Ovary (tissue), 9 donors: ENCODE results near the gene PGLYRP2. TPM values are rescaled to one million over a fixed set of nuclear protein-coding genes. Genes with fewer than 3 reads are reported as not detected.

Source experiments
- DNase-seq, 5 donors: peaks; one replicate each; pipeline ENCODE4 v3.0.0-alpha.2; 2019 to 2020
- H3K27ac ChIP-seq, 2 donors: fragments of 200-600 bp; one replicate each; pipeline versions ENCODE4 v1.5.1 to v1.8.0; 2019 to 2022
- H3K27me3 ChIP-seq: fragments of 200-600 bp; one replicate; pipeline ENCODE4 v1.8.0; 2022
- H3K36me3 ChIP-seq: fragments of 200-600 bp; sonication (generic); one replicate; pipeline ENCODE4 v1.5.1; 2019
- H3K4me1 ChIP-seq: one replicate; pipeline ENCODE4 v1.8.1; 2013; ENCODE audit warnings: mild to moderate bottlenecking, moderate library complexity; ENCODE audit not compliant: insufficient read depth
- H3K4me3 ChIP-seq: fragments of 200-600 bp; sonication (generic); one replicate; pipeline ENCODE4 v1.5.1; 2017
- H3K9me3 ChIP-seq, 2 donors: fragments of 200-600 bp in 1 of 2; sonication (generic) in 1 of 2; one replicate each; pipeline versions ENCODE4 v1.5.1 to v1.8.1; 2013 to 2019; ENCODE audit warnings: mild to moderate bottlenecking in 1 of 2, moderate library complexity in 1 of 2
- CTCF ChIP-seq, 3 donors: fragments of 450-650 bp in 2 of 3; fragments of 200-600 bp in 1 of 3; IDR thresholded peaks; one replicate each; pipeline versions ENCODE4 v1.5.1 to v1.8.0; 2016 to 2022; ENCODE audit warnings: antibody characterized with exemption in 3 of 3, mild to moderate bottlenecking in 1 of 3
- EP300 ChIP-seq: sonication (generic); formaldehyde crosslinking; IDR thresholded peaks from one replicate; pipeline ENCODE4 v1.6.1; 2017; ENCODE audit warnings: antibody characterized with exemption
- POLR2A ChIP-seq: fragments of 450-650 bp; IDR thresholded peaks from one replicate; pipeline ENCODE4 v1.6.1; 2017; ENCODE audit warnings: antibody characterized with exemption, mild to moderate bottlenecking, moderate library complexity
- WGBS, 3 donors: extraction: QIAGEN DNeasy Blood & Tissue Kit in 1 of 3; methylation state at CpG; one replicate each; pipeline versions ENCODE4 v1.1.5 to v1.1.7; 2013 to 2017; 5-methylcytosine and 5-hydroxymethylcytosine counted together
- intact Hi-C, 4 donors: fragments of 100-400 bp; cut with DNase I; formaldehyde crosslinking; loops; one replicate each; pipeline versions ENCODE4 v1.11.0 to v1.15.1; 2022 to 2023
- polyA plus RNA-seq, 2 donors: library from polyadenylated mRNA; stranded (reverse); fragments of 200-250 nt in 1 of 2; fragments of 350-450 nt in 1 of 2; fragmentation: Illumina TruSeq in 1 of 2; extraction: RNeasy Lipid Tissue Mini Kit (QIAGEN cat#74804) in 1 of 2; gene quantifications; one replicate each; pipeline ENCODE4 v1.2.3, GENCODE V29; 2013 to 2014
- total RNA-seq, 7 donors: library from RNA; depleted of rRNA in 2 of 7; stranded (reverse); fragments of >200 nt in 2 of 7; fragmentation: NEBNext Ultra II Directional in 3 of 7; extraction: Animal tissue kit (Norgen Biotek cat#: 25700) in 3 of 7; gene quantifications; one replicate each; pipeline versions ENCODE4 v1.1.0 to v1.2.4, GENCODE V29; 2016 to 2023
- donor health status: DM: no; HTN: no; CAD: no; lungs with moderate emphysema.
- donor health status: DM: no; HTN: no; CAD: no.
- donor health status: Bipolar disorder and iron deficiency.
- donor health status: DM: yes; HTN: yes; CAD: no.
- donor health status: DM: no; HTN: no; CAD: no.
- donor health status: DM: yes; HTN: yes; CAD: no.

The PGLYRP2 gene
- total and polyA plus RNA-seq, 9 donors: 0.28 TPM; not detected in 8

- Histone ChIP-seq H3K27me3 (no peaks in the 10 kb centered on the region), H3K4me1 (peaks cover 6% of the 10 kb centered on the region), H3K27ac (no peak overlapping the region), H3K4me3 (no peak overlapping the region), H3K9me3 (no peaks in the 10 kb centered on the region), H3K36me3 (no peaks in the 10 kb centered on the region)
- WGBS, 3 donors: 85 to 89% (median 87%) methylated on average over 10 of the region's 10 CpGs
- TF ChIP-seq EP300 (no peak), POLR2A (no peak), CTCF (IDR thresholded peaks at IDR 0.05) (no peak)
- DNase-seq: no peak
- intact Hi-C loops: loop anchor here in 1 of 4 donors (10.0 kb wide), 1 partner anchor 61 kb away; the partner anchor contains the start of gene AKAP8
Observed at GRCh38 chr19:15436012-15436825, 43.1 kb downstream of the PGLYRP2 start.

DNA sequence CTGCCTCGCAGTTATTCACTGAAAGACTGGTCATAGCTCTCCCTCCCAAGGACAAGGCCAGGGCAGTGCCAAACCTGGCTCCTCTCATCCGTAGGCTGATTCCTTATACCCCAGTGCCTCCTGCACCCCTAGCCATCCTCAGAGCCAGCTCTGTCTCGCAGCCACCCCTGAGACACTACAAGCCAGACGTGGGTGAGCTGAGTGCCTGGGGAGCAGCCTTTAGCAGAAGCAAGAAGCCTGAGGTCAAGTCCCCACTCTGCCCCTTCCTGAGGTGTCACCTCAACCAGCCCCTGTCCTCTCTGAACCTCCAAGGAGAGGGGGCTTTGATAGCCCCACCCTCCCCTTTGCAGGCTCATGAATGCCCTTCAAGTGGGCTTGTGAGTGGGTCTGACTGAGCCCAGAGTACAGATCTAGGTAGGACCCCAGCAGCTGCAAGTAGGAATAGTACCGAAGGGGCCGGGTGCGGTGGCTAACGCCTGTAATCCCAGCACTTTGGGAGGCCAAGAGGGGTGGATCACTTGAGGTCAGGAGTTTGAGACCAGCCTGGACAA, 45.7 kb downstream of the PGLYRP2 start:
- DNase-seq: no peak
- intact Hi-C loops: loop anchor here in 1 of 4 donors (10.0 kb wide), 1 partner anchor 59 kb away; the partner anchor contains the start of gene AKAP8
- H3K9me3 ChIP-seq: no peaks in the 10 kb centered on the region
- H3K36me3 ChIP-seq: no peaks in the 10 kb centered on the region
- H3K4me3 ChIP-seq: peak overlapping the region; percentile 52
- H3K27me3 ChIP-seq: no peaks in the 10 kb centered on the region
- TF ChIP-seq POLR2A (no peak), EP300 (no peak), CTCF (IDR thresholded peaks at IDR 0.05) (no peak)
- H3K27ac ChIP-seq: no peak overlapping the region
- H3K4me1 ChIP-seq: peaks cover 13% of the 10 kb centered on the region
- 59 to 64% (median 59%) methylated on average over 8 of the region's 8 CpGs for WGBS, 3 donors

DNA sequence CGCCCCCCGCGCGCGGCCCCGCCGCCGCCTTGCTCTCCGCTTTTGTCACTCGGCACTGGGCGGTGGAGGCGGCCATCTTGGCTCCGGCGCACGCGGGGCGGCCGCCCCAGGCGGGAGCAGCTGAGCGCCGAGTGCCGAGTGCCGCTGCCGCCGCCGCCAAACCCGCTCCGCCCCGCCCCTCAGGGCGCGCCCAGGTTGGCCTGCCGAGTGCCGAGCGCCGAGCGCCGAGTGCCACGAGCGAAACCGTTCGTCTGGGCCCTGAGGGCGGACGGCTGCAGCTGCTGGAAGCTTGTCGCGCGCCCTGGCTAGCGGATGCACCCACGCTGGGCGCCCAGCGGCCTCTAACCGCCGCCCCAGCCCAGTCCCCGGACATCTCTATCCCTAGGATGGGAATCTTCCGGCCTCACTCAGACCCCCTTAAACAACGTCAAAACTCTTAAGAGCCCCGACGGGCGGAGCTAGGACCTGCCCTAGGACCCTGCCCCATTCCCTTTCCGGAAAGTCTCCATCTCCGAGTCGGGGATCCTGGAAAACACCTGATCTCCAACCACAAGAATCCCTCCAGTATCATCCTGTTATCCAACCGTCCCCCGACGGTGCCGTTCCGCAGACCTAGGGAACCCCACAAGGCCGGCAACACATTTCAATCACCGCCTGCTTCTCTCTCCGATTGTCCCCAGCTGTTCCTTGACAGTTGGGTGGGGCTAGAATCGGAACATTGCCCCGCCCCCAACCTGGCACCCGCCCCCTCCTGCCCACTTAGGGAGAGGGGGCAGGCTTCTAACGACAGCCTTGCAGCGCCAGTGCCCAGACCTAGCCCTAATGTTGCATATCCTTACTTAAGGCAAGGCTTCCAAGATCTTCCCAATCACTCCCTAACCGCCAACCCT, 46.4 kb downstream of the PGLYRP2 start:
- TF ChIP-seq POLR2A (peak; percentile 30), CTCF (IDR thresholded peaks at IDR 0.05) (no peak), EP300 (no peak)
- Histone ChIP-seq H3K9me3 (no peaks in the 10 kb centered on the region), H3K27me3 (no peaks in the 10 kb centered on the region), H3K36me3 (no peaks in the 10 kb centered on the region), H3K4me3 (peak overlapping the region; percentile 52), H3K4me1 (peaks cover 13% of the 10 kb centered on the region), H3K27ac (peak overlapping the region; percentile 52 to 63)
- intact Hi-C loops: loop anchor here in 1 of 4 donors (10.0 kb wide), 1 partner anchor 58 kb away; the partner anchor contains the start of gene AKAP8
- DNase-seq: peak; percentile 89 to 95 (median 91)
- 0 to 1% (median 1%) methylated on average over 40 to 75 of the region's 75 CpGs for WGBS, 3 donors

DNA sequence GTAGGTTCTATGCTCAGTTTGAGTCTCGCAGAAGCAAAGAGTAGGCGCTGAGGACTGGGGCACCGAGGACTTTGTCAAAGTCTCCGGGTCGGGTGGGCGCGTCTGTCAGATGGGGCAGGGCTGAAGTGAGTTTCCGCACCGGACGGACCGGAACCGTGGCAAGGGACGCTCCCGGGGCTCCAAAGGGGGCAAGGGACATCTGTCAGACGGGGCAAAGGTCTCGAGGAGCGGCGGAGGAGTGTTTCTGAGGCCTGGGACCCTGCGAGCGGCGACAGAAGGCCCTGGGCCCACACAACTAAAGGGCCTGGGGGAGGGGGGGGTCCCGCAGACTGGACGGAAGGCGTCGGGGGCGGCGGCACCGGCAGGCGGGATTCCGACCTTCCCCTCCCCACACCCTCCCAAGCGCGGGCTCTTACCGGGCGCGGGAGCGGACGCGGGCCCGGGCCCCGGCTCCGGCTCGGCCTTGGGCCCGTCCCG, 47.2 kb downstream of the PGLYRP2 start:
- DNase-seq: no peak
- Histone ChIP-seq H3K27me3 (no peaks in the 10 kb centered on the region), H3K4me1 (peaks cover 13% of the 10 kb centered on the region), H3K36me3 (no peaks in the 10 kb centered on the region), H3K4me3 (peak overlapping the region; percentile 88), H3K9me3 (no peaks in the 10 kb centered on the region), H3K27ac (peak overlapping the region; percentile 25 to 45)
- TF ChIP-seq EP300 (no peak), POLR2A (no peak), CTCF (IDR thresholded peaks at IDR 0.05) (no peak)
- intact Hi-C loops: loop anchor here in 1 of 4 donors (10.0 kb wide), 1 partner anchor 57 kb away; the partner anchor contains the start of gene AKAP8
- WGBS, 3 donors: 0 to 1% (median 1%) methylated on average over 22 to 44 of the region's 44 CpGs
